SK-N-SH (cell line): ENCODE measurements around the gene SKIL. TPM values are rescaled to one million over a fixed set of nuclear protein-coding genes. Genes with fewer than 3 reads are reported as not detected.

Experiments used
- CTCF ChIA-PET: fragments of 300-600, 350-600 bp; formaldehyde crosslinking; extraction: SDS; loops from one replicate; lab custom pipeline; 2021; lab: Yijun Ruan, JAX
- POLR2A ChIA-PET: fragments of 350-600 bp; sonication (Branson Sonifier 250); formaldehyde crosslinking; extraction: SDS; loops from one replicate; lab custom pipeline; 2020; ENCODE audit warnings: antibody characterized with exemption, inconsistent platforms; lab: Yijun Ruan, JAX
- DNase-seq: peaks from one replicate; pipeline ENCODE4 v3.0.0; 2012
- H2AFZ ChIP-seq: fragments of 200-600 bp; sonication (generic); 2 replicates; pipeline ENCODE4 v1.8.1; 2016; ENCODE audit warnings: antibody characterized with exemption, mild to moderate bottlenecking, low read depth
- H3F3A ChIP-seq: fragments of 200-600 bp; sonication (generic); replicated peaks from 2 replicates; pipeline ENCODE3; 2016; ENCODE audit warnings: antibody characterized with exemption, mild to moderate bottlenecking; ENCODE audit not compliant: insufficient read depth
- H3K27ac ChIP-seq, 2 experiments: fragments of 200-500 bp in 1 of 2; fragments of 200-600 bp in 1 of 2; sonication (Bioruptor generic) in 1 of 2; sonication (generic), shearing (Covaris generic) in 1 of 2; 2 replicates each; pipeline versions ENCODE4 v1.5.1 to v1.6.1; 2014 to 2016; ENCODE audit warnings: low read depth in 2 of 2, inconsistent platforms in 1 of 2, low read length in 1 of 2, mild to moderate bottlenecking in 1 of 2, mixed read lengths in 1 of 2
- H3K27me3 ChIP-seq: fragments of 200-600 bp; sonication (generic), shearing (Covaris generic); 2 replicates; pipeline ENCODE4 v1.6.1; 2016; ENCODE audit warnings: mixed run types; ENCODE audit not compliant: insufficient read depth
- H3K36me3 ChIP-seq, 2 experiments: fragments of 200-500 bp in 1 of 2; fragments of 200-600 bp in 1 of 2; sonication (Bioruptor generic) in 1 of 2; sonication (generic) in 1 of 2; replicated peaks in 1 of 2; 2 replicates each; pipeline versions ENCODE3 to v1.5.1; 2014 to 2016; ENCODE audit warnings: low read length in 1 of 2, mild to moderate bottlenecking in 1 of 2; ENCODE audit not compliant: insufficient read depth in 2 of 2, control insufficient read depth in 1 of 2
- H3K4me1 ChIP-seq, 2 experiments: fragments of 200-500 bp in 1 of 2; fragments of 200-600 bp in 1 of 2; sonication (Bioruptor generic) in 1 of 2; sonication (generic), shearing (Covaris generic) in 1 of 2; 2 replicates each; pipeline versions ENCODE4 v1.5.1 to v1.6.1; 2014 to 2016; ENCODE audit warnings: low read depth in 1 of 2, low read length in 1 of 2, mixed run types in 1 of 2; ENCODE audit not compliant: insufficient read depth in 2 of 2, control insufficient read depth in 1 of 2
- H3K4me2 ChIP-seq: fragments of 200-600 bp; sonication (generic), shearing (Covaris generic); 2 replicates; pipeline ENCODE4 v1.6.1; 2017; ENCODE audit warnings: mixed run types
- H3K4me3 ChIP-seq, 2 experiments: fragments of 200-500 bp in 1 of 2; fragments of 200-600 bp in 1 of 2; sonication (Bioruptor generic) in 1 of 2; sonication (generic), shearing (Covaris generic) in 1 of 2; 2 replicates each; pipeline versions ENCODE4 v1.5.1 to v1.8.1; 2014 to 2016; ENCODE audit warnings: low read depth in 2 of 2, inconsistent platforms in 1 of 2, low read length in 1 of 2, mild to moderate bottlenecking in 1 of 2, mixed read lengths in 1 of 2, moderate library complexity in 1 of 2
- H3K79me2 ChIP-seq: fragments of 200-600 bp; sonication (generic); 2 replicates; pipeline ENCODE4 v1.8.1; 2017; ENCODE audit warnings: mild to moderate bottlenecking; ENCODE audit not compliant: insufficient read depth
- H3K9ac ChIP-seq: fragments of 200-600 bp; sonication (generic); 2 replicates; pipeline ENCODE4 v1.6.1; 2017; ENCODE audit warnings: mixed run types
- H3K9me2 ChIP-seq: fragments of 200-600 bp; sonication (generic); 2 replicates; pipeline ENCODE4 v1.6.1; 2017; ENCODE audit warnings: mixed run types
- H3K9me3 ChIP-seq: fragments of 200-600 bp; sonication (generic); 2 replicates; pipeline ENCODE4 v1.6.1; 2017; ENCODE audit warnings: mixed run types, mild to moderate bottlenecking, moderate library complexity
- H4K20me1 ChIP-seq: fragments of 200-600 bp; sonication (generic); 2 replicates; pipeline ENCODE4 v1.6.1; 2017; ENCODE audit warnings: mild to moderate bottlenecking, mixed run types; ENCODE audit not compliant: insufficient read depth
- CHD2 ChIP-seq: fragments of 150-350 bp; IDR thresholded peaks from 2 replicates; pipeline ENCODE4 v1.6.1; 2018; ENCODE audit warnings: low read length; ENCODE audit not compliant: partially characterized antibody
- EZH2phosphoT487 ChIP-seq: fragments of 200-600 bp; sonication (generic); IDR thresholded peaks from 2 replicates; pipeline ENCODE4 v1.6.1; 2017; ENCODE audit warnings: low read depth, mixed run types, mild to moderate bottlenecking, antibody characterized with exemption, moderate library complexity, borderline replicate concordance
- FOSL2 ChIP-seq: IDR thresholded peaks from 2 replicates; pipeline ENCODE4 v1.4.0; 2012; ENCODE audit warnings: low read depth, mild to moderate bottlenecking, moderate library complexity, borderline replicate concordance
- MXI1 ChIP-seq: IDR thresholded peaks from 2 replicates; pipeline ENCODE4 v1.6.1; 2012; ENCODE audit warnings: mild to moderate bottlenecking, low read depth, low read length, improper control_type of control experiment
- NFIC ChIP-seq: IDR thresholded peaks from 2 replicates; pipeline ENCODE4 v1.4.0; 2012; ENCODE audit warnings: borderline replicate concordance
- POLR2AphosphoS5 ChIP-seq: IDR thresholded peaks from 2 replicates; pipeline ENCODE4 v1.6.1; 2012; ENCODE audit warnings: low read depth, low read length
- RCOR1 ChIP-seq: fragments of 150-350 bp; IDR thresholded peaks from 2 replicates; pipeline ENCODE4 v1.6.1; 2017; ENCODE audit warnings: antibody characterized with exemption, low read length
- REST ChIP-seq: IDR thresholded peaks from 2 replicates; pipeline ENCODE4 v1.6.1; 2012; ENCODE audit warnings: mild to moderate bottlenecking, low read depth, low read length, moderate library complexity
- RXRA ChIP-seq: IDR thresholded peaks from 2 replicates; pipeline ENCODE4 v1.4.0; 2012; ENCODE audit warnings: low read depth, mild to moderate bottlenecking, borderline replicate concordance
- SMC3 ChIP-seq: IDR thresholded peaks from 2 replicates; pipeline ENCODE4 v1.6.1; 2012; ENCODE audit warnings: low read depth, low read length, improper control_type of control experiment
- TAF1 ChIP-seq: IDR thresholded peaks from 2 replicates; pipeline ENCODE4 v1.6.1; 2012; ENCODE audit warnings: low read depth, mild to moderate bottlenecking, low read length, moderate library complexity, borderline replicate concordance
- YY1 ChIP-seq: IDR thresholded peaks from 2 replicates; pipeline ENCODE4 v1.4.0; 2012; ENCODE audit warnings: low read depth, mild to moderate bottlenecking
- WGBS: methylation state at CpG from one replicate; pipeline ENCODE4 v1.1.6; 2017; ENCODE audit warnings: low lambda C conversion rate; 5-methylcytosine and 5-hydroxymethylcytosine counted together
- polyA plus RNA-seq, 3 experiments: library from polyadenylated mRNA; depleted of rRNA; stranded (reverse); fragments of >200 nt; gene quantifications; 2 replicates each; pipeline ENCODE4 v1.2.3, GENCODE V29; 2012
- TF ChIP-seq, protein P1 (sequence below): fragments of 200-600 bp; sonication (generic); IDR thresholded peaks from 2 replicates; pipeline ENCODE4 v1.6.1; 2017; ENCODE audit warnings: antibody characterized with exemption, mild to moderate bottlenecking, moderate library complexity

SKIL gene
- polyA plus RNA-seq, 1 of the 3 experiments (the other 2 are of a cell fraction) = 3.9 TPM

DNA sequence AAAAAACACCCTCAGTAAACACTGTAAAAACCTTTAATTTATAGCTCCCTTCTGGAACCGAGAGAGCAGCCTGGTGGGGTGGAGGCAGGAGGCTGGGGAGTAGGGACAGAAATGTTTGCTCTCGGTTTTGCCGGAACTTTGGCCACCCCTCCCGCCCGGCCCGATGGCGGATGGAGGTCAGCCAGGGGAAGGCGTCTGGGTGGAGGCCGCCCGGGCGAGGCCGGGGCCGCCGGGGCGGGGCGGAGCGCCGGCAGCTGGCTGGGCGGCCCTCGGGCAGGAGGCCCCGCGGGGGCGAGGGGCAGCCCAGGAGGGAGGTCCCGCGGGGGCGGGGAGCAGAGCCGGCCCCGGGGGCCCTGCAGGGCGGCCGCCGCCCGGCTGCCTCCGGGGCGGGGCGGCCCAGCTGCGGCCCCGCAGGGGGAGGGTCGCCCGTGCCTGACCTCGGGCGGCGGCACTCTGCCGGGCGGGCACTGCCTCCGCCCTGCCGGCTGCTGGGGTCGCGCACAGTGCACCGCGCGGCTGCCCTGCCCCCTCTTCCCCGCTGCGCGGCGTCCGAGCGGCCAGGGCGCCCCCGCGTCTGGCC, 829 bp upstream of the SKIL start:
- Histone ChIP-seq H3K79me2 (peaks cover 40% of the 10 kb centered on the region), H3K9ac (peak overlapping the region; percentile 96), H3K4me2 (peak overlapping the region; percentile 96), H3F3A (peaks cover 36% of the 10 kb centered on the region), H4K20me1 (peaks cover 26% of the 10 kb centered on the region), H3K27ac (peak overlapping the region; percentile 99 to 100), H3K36me3 (peaks cover 22 to 24% of the 10 kb centered on the region in 2 experiments), H3K27me3 (no peaks in the 10 kb centered on the region), H3K9me3 (no peaks in the 10 kb centered on the region), H3K9me2 (no peaks in the 10 kb centered on the region), H3K4me1 (peaks cover 25 to 36% of the 10 kb centered on the region in 2 experiments), H3K4me3 (peak overlapping the region; percentile 52 to 71), H2AFZ (peak overlapping the region; percentile 85)
- under 1% methylated on average over 20 of the region's 60 CpGs for WGBS
- TF ChIP-seq YY1 (no peak; the same call in 1 of the 2 replicates), MXI1 (no peak), NFIC (0 out of 2 replicates have a peak, but pooled peaks have one; percentile 12), RCOR1 (no peak), TAF1 (0 out of 2 replicates have a peak, but pooled peaks have one; percentile 34), POLR2AphosphoS5 (peak; percentile 48; the same call in 1 of the 2 replicates), RXRA (peak; percentile 14; the same call in 1 of the 2 replicates), CHD2 (peak; percentile 67), SMC3 (0 out of 2 replicates have a peak, but pooled peaks have one; percentile 3)
- TF ChIP-seq, protein P1, sequence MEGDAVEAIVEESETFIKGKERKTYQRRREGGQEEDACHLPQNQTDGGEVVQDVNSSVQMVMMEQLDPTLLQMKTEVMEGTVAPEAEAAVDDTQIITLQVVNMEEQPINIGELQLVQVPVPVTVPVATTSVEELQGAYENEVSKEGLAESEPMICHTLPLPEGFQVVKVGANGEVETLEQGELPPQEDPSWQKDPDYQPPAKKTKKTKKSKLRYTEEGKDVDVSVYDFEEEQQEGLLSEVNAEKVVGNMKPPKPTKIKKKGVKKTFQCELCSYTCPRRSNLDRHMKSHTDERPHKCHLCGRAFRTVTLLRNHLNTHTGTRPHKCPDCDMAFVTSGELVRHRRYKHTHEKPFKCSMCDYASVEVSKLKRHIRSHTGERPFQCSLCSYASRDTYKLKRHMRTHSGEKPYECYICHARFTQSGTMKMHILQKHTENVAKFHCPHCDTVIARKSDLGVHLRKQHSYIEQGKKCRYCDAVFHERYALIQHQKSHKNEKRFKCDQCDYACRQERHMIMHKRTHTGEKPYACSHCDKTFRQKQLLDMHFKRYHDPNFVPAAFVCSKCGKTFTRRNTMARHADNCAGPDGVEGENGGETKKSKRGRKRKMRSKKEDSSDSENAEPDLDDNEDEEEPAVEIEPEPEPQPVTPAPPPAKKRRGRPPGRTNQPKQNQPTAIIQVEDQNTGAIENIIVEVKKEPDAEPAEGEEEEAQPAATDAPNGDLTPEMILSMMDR = no peak
- POLR2A ChIA-PET = interaction anchor here (0.6 to 1.9 kb wide), 11 partner anchors 11 to 496 kb away, joined by 3 to 6 read pairs (median 3); partner anchors contain the start of genes PRKCI and SLC7A14
- no peak for DNase-seq
- CTCF ChIA-PET = interaction anchor here (0.6 to 2.8 kb wide), 12 partner anchors 16 to 509 kb away, joined by 3 to 15 read pairs (median 3); partner anchors contain the start of genes PRKCI and SLC7A14

DNA sequence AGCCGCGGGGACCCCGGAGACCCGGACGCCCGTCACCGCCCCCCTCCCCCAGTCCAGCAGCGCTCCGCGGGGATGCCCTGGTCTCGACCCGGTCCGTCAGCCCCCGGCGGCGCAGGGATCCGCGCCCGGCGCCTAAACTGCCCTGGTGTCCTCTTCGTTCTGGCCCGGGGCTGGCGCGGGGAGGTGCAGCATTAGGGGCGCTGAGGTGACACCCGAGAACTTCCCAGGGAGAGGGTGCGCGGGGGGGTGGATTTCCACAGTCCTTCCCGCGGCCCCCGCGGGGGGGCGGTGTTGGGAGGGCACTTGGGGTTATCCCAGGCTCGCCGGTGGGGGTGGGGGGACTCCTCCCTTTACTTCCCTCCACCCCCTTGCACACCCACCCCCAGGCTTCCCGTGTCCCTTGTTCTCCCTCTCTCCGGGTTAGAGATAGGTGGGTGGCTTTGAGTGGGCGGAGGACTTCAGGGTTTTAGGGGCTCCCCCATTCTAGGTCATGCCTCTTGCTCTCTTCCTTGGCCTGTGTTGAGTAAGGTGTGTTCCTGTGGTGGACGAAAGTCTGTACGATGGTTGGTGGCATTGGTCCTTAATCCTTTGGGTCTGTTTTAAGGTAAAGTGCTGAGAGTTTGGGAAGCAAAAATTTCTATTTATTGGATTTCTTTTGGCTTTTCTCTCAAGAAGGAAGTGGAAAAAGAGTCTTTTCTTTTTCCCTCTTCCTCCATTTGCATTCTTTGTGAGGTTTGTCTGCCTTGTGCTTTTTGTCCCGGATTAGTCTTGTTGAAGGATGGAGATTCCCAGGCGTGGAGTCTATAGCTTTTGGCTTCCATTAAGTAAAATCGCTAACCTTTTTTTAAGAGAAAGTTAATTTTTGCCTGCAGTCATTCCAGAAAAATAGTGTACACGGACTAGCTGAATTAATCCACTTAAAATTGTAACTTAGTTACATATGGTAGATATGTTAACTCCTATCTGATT, 811 bp downstream of the SKIL start:
- POLR2A ChIA-PET = interaction anchor here (1.0 kb wide), 1 partner anchor 12 kb away, joined by 3 read pairs; no protein-coding TSS in a partner anchor
- Histone ChIP-seq H3K27ac (peak overlapping the region; percentile 97 to 100), H2AFZ (no peak overlapping the region), H3K9ac (peak overlapping the region; percentile 98), H3K36me3 (peaks cover 27 to 40% of the 10 kb centered on the region in 2 experiments), H3K4me2 (peak overlapping the region; percentile 87), H3K4me3 (peak overlapping the region; percentile 88 to 92), H3K9me3 (no peaks in the 10 kb centered on the region), H3K27me3 (no peaks in the 10 kb centered on the region), H3K9me2 (no peaks in the 10 kb centered on the region), H3K79me2 (peaks cover 57% of the 10 kb centered on the region), H3F3A (peaks cover 33% of the 10 kb centered on the region), H3K4me1 (peaks cover 25 to 36% of the 10 kb centered on the region in 2 experiments), H4K20me1 (peaks cover 41% of the 10 kb centered on the region)
- WGBS = 2% methylated on average over 20 of the region's 44 CpGs
- CTCF ChIA-PET = interaction anchor here (0.7 to 2.8 kb wide), 11 partner anchors 8 to 508 kb away, joined by 3 to 15 read pairs (median 4); partner anchors contain the start of gene PRKCI
- DNase-seq = peak; percentile 81
- TF ChIP-seq, protein P1 = peak; percentile 59
- no peak for TF ChIP-seq EZH2phosphoT487
- peak; percentile 58 for TF ChIP-seq CHD2
- TF ChIP-seq RXRA = peak; percentile 87
- TF ChIP-seq REST = no peak
- TF ChIP-seq FOSL2 = no peak
